ENCODE data around the gene G2E3. TPM values are rescaled to one million over a fixed set of nuclear protein-coding genes. Genes with fewer than 3 reads are reported as not detected.
A peak's percentile ranks its signal among the peaks of the same experiment; 100 is the strongest.

Gene G2E3
- total and polyA plus RNA-seq, 2 donors from 2014 or later: 4.4 to 20.5 TPM

- Histone ChIP-seq H3K27me3 (ENCODE audit: control insufficient read depth, insufficient read depth, low read length) (no peaks in the 10 kb centered on the region), H3K36me3 (ENCODE audit: control insufficient read depth in 2 of 3, insufficient read depth in 3 of 3, low read length in 3 of 3) (peaks cover 0 to 16% (median 0%) of the 10 kb centered on the region in 3 donors), H3K4me3 (ENCODE audit: low read length in 3 of 3) (no peak overlapping the region), H3K27ac (ENCODE audit: low read depth in 2 of 2, low read length in 2 of 2) (no peak overlapping the region), H3K9ac (ENCODE audit: low read length in 3 of 3) (no peak overlapping the region), H3K9me3 (ENCODE audit: control insufficient read depth in 2 of 3, insufficient read depth in 1 of 3, low read length in 3 of 3) (no peaks in the 10 kb centered on the region), H3K4me1 (ENCODE audit: control insufficient read depth in 2 of 3, insufficient read depth in 2 of 3, low read depth in 1 of 3, low read length in 3 of 3) (no peaks in the 10 kb centered on the region)
- no peak for DNase-seq
- no peak for TF ChIP-seq CTCF (IDR thresholded peaks at IDR 0.05; ENCODE audit: borderline replicate concordance, extremely low read depth, insufficient read depth)
- intact Hi-C loops (cut with DNase I): no loop called here
- no peak for FAIRE-seq
These were observed 38.0 kb downstream of the G2E3 start for GRCh38 chr14:30596935-30597334.

GRCh38 chr14:30597504-30597903, 38.5 kb downstream of the G2E3 start:
- DNase-seq: peak in 2 of 5 donors; percentile 35 to 48
- FAIRE-seq: no peak
- no peak for TF ChIP-seq CTCF (IDR thresholded peaks at IDR 0.05; ENCODE audit: borderline replicate concordance, extremely low read depth, insufficient read depth)
- Histone ChIP-seq H3K9ac (ENCODE audit: low read length in 3 of 3) (no peak overlapping the region), H3K4me3 (ENCODE audit: low read length in 3 of 3) (no peak overlapping the region), H3K36me3 (ENCODE audit: control insufficient read depth in 2 of 3, insufficient read depth in 3 of 3, low read length in 3 of 3) (peaks cover 0 to 18% (median under 1%) of the 10 kb centered on the region in 3 donors), H3K9me3 (ENCODE audit: control insufficient read depth in 2 of 3, insufficient read depth in 1 of 3, low read length in 3 of 3) (no peaks in the 10 kb centered on the region), H3K27ac (ENCODE audit: low read depth in 2 of 2, low read length in 2 of 2) (no peak overlapping the region), H3K27me3 (ENCODE audit: control insufficient read depth, insufficient read depth, low read length) (no peaks in the 10 kb centered on the region), H3K4me1 (ENCODE audit: control insufficient read depth in 2 of 3, insufficient read depth in 2 of 3, low read depth in 1 of 3, low read length in 3 of 3) (no peaks in the 10 kb centered on the region)
- intact Hi-C loops (cut with DNase I): no loop called here

GRCh38 chr14:30600922-30601918, 42.3 kb downstream of the G2E3 start:
- H3K4me1 ChIP-seq (ENCODE audit: control insufficient read depth in 2 of 3, insufficient read depth in 2 of 3, low read depth in 1 of 3, low read length in 3 of 3): no peaks in the 10 kb centered on the region

More at GRCh38 chr14:30600922-30601918, 42.3 kb downstream of the G2E3 start:
- Histone ChIP-seq H3K36me3 (ENCODE audit: control insufficient read depth in 2 of 3, insufficient read depth in 3 of 3, low read length in 3 of 3) (peaks cover 0 to 18% (median 3%) of the 10 kb centered on the region in 3 donors), H3K4me3 (ENCODE audit: low read length in 3 of 3) (no peak overlapping the region), H3K9ac (ENCODE audit: low read length in 3 of 3) (no peak overlapping the region), H3K27me3 (ENCODE audit: control insufficient read depth, insufficient read depth, low read length) (no peaks in the 10 kb centered on the region), H3K27ac (ENCODE audit: low read depth in 2 of 2, low read length in 2 of 2) (no peak overlapping the region), H3K9me3 (ENCODE audit: control insufficient read depth in 2 of 3, insufficient read depth in 1 of 3, low read length in 3 of 3) (no peaks in the 10 kb centered on the region)
- TF ChIP-seq CTCF (IDR thresholded peaks at IDR 0.05; ENCODE audit: borderline replicate concordance, extremely low read depth, insufficient read depth): no peak
- intact Hi-C loops (cut with DNase I): no loop called here
- DNase-seq (peak in 1 of 5 donors; percentile 33), FAIRE-seq (peak; percentile 6)
